Fibroblast of skin of right quadriceps (primary cell): Measurements from ENCODE around the gene POU2AF1.

ENCODE experiments used
- DNase-seq: peaks from one replicate; pipeline ENCODE4 v3.0.0-alpha.2; 2013

Gene POU2AF1

DNA sequence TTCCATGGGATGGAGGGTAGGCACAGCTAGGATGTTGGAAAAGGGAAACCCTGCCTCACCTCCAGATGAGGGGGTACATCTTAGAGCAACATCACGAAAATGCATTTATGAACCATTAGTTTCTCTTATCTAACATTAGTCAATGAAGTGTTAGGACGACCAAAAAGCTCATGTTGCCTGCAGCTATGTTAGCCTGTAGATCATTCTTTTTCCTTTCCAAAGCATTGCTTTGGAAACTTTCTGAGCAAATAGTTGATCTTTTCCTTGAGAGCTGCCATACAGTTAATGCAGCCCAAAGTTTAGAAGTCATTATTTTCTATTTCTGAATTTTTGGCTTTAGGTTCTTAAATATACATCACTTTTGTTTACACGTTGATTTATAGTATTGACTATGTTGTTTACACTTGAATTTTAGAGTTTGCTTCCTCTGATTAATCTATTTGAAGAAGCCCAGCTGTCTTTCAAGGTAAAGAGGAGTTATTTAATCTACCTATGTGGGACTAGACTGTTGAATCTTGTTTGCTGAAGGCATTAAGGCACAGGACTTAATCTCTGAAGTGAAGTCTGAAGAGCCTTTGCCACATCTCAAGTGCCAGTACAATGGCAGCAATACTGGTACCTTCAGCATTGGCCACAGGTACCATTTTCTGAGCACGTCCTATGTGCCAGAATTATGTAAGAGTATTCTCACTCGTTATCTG is 69.7 kb downstream of the POU2AF1 start:
- DNase-seq = no peak

DNA sequence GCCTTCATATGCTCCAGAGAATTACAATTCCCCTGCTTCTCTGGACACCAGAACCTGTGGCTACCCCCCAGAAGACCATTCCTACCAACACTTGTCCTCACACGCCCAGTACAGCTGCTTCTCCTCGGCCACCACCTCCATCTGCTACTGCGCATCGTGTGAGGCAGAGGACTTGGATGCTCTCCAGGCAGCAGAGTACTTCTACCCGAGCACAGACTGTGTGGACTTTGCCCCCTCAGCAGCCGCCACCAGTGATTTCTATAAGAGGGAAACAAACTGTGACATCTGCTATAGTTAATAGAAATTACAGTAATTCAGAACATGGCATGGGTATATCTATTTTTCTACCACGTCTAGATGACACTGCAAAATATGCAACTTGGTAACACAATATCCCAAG is 70.9 kb downstream of the POU2AF1 start:
- DNase-seq = no peak

DNA sequence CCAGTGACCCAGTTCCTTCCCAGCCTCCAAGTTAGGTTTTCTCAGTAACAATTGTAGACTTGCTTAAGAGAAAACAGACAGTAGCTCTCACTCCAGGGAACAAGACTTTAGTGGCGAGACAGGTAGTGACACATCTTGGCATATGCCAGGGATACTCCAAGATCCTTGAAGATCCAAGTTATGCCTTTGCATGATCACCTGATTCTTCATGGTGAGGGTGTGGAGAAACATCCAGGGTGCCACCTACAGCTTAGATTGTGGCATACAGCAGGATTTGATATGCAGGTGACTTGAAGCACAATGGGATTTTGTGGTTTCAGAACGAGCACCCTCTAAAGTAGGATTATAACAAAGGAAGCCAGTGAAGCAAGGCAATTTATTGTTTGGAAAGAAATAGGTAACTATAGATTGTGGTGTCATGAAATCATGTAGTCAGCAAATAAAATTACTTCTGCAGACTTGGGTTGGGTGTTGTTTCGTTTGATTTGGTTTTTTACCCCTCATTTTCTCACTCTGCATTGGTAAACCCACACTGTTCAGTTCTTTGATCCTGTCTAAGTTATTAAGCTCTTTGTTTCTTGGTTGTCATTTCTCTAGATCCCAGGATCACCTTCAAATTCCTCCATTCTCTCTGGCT is 71.5 kb downstream of the POU2AF1 start:
- no peak for DNase-seq

DNA sequence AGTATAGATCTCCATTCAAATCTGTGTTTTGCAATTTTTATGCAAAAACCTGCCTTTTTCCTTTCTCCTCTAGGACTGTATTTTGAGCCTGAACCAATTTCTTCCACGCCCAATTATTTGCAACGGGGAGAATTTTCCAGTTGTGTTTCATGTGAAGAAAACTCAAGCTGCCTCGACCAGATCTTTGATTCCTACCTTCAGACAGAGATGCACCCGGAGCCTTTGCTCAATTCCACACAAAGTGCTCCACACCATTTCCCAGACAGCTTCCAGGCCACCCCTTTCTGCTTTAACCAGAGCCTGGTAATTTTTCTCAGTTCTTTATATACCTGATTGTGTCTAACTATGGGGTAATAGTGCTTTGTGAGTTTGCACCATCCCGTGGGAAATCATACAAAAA is 72.8 kb downstream of the POU2AF1 start:
- DNase-seq = no peak

DNA sequence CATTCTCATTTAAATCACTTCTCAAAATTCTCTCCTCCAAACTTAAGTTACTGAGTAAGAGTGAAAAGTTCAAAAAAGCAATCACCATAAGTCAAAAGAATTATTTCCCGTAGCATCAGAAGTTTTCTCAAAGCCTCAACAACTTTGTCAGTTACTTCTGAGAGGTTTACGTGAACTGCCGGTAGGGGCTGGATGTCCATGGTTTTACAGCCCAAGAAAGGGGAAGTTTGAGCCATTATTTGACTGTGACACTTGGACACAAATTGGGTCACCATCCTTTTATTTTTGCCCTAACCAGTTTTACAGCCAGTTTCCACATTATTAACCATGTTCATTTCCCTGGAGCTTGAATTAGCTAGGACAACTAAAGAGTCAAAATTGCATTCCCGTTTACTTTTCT is 73.2 kb downstream of the POU2AF1 start:
- DNase-seq = no peak

DNA sequence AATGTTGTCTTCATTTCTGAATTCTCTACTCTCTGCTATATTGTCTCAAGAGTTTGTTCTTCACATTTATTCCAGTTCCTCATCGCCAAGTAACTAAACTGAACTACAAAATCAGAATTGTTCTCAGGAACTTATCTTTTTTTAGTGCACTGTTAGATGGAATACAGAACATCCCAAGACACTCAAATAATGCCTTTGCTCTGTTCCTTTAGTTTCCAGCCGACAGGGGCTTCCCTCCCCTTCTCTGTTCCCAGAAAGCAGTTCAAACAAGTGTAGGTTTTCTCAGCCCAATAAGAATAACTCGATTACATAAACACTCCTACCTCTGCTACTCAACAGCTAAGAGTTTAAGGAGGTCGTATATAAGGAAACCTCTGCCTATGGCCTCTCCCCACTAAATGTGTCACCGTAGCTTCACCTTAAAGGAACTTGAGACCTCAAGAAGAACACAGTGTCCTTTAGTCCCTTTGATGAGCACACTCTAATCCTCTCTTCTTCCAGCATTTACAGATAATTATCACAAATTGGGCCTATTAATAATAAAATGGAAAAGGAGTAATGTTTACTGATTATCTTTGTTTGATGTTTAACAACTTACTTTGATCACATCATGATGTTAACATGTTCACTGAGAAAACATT is 73.8 kb downstream of the POU2AF1 start:
- no peak for DNase-seq

DNA sequence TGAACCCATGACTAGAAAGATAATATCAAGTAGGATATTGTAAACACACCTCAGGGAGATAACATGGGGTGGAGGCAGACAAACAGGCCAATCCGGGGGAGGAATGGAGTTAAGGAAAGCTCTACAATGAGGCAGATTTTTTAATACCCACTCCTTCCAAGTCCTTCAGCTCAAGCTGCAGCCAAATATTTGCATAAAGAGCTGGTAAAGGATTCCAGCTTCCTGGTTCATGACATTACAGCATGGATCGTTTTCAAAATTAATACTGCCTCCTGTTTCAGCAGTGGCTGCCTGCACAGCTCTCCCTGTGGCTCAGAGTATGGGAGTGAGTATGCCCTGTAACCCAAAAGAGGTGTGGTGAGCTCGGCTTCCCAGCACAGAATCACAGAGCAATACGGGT is 75.6 kb downstream of the POU2AF1 start:
- no peak for DNase-seq

DNA sequence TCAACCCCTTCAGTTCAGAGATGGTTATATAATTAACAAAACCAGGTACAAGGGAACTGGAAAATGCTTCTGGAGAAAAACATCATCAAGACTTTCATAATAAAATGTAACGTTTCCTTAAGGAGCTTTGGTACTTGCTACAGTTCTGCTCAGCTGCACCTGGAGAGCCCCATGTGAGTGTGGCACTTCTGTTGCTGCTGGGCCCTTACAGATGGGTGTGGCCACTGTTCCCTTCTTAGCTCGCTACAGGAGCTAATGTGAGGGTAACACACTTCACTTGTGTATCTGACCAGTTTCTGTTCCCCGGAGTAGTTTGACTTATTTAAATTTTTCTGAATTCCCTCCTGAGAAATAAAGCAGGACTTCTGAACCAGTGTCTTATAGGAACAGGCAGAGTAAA is 76.8 kb downstream of the POU2AF1 start:
- no peak for DNase-seq
